ENCODE measurements around the gene KIAA0513. TPM values are rescaled to one million over a fixed set of nuclear protein-coding genes. Genes with fewer than 3 reads are reported as not detected.

KIAA0513 gene
- total and polyA plus RNA-seq, 11 donors = 4.5 to 14.0 (median 9.1) TPM

DNA sequence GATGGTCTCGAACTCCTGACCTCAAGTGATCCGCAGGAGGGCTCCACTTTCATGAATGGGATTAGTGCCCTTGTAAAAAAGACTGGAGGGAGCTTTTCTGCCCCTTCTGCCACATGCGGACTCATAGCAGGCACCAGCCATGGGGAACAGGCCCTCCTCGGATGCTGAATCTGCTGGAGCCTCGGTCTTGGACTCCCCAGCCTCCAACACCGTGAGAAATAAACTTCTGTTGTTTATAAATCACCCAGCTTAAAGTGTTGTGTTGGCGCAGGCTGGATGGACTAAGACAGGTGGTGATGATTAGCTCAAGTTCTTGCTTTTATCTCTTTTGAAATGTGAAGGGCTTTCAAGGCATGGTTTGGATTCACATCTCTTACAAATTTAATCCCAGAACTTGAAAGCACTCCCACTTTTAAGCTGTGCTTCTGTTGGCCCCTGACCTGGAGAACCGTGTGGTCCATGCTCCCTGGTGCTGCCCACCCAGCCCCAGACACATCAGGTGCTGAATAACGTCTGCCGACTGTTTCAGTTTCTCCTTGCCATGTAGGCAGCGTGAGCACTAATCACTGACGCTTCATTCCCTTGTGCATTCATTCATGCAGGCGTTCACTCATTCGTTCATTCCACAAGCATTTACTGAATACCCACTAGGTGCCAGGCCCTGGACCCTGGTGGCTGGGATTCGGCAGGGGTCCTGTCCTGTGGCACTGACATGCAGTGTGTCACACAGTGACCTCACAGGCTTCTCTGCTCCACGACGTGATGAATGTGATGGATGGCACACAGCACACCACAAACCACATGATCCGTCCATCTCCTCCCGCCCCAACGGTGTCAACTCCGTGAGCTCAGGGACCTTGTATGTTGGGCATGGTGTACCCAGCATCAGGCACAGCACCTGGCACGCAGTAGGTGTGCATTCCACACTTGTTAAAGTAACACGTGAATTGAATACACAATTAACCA is 75.8 kb downstream of the KIAA0513 start:
- Histone ChIP-seq H3K9me3 (no peaks in the 10 kb centered on the region), H3K27ac (no peak overlapping the region), H3K4me3 (no peak overlapping the region), H3K36me3 (no peaks in the 10 kb centered on the region), H3K27me3 (no peaks in the 10 kb centered on the region), H3K4me1 (peaks cover 0 to 30% (median 0%) of the 10 kb centered on the region in 12 donors)
- TF ChIP-seq CTCF (IDR thresholded peaks at IDR 0.05) (no peak), POLR2A (IDR thresholded peaks at IDR 0.05) (no peak)
- intact Hi-C loops (cut with DNase I) = loop anchor here in 2 of 10 donors (10.0 kb wide), 2 partner anchors 611 to 621 kb away; no protein-coding TSS in a partner anchor
- 86 to 92% (median 88%) methylated on average over 23 of the region's 23 CpGs for WGBS, 4 donors
- no peak for DNase-seq
- no peak for ATAC-seq

GRCh38 chr16:85104147-85104546 is 76.6 kb downstream of the KIAA0513 start:
- WGBS, 4 donors = 86 to 90% (median 87%) methylated on average over 12 of the region's 12 CpGs
- intact Hi-C loops (cut with DNase I) = loop anchor here in 2 of 10 donors (10.0 kb wide), 2 partner anchors 611 to 621 kb away; no protein-coding TSS in a partner anchor

DNA sequence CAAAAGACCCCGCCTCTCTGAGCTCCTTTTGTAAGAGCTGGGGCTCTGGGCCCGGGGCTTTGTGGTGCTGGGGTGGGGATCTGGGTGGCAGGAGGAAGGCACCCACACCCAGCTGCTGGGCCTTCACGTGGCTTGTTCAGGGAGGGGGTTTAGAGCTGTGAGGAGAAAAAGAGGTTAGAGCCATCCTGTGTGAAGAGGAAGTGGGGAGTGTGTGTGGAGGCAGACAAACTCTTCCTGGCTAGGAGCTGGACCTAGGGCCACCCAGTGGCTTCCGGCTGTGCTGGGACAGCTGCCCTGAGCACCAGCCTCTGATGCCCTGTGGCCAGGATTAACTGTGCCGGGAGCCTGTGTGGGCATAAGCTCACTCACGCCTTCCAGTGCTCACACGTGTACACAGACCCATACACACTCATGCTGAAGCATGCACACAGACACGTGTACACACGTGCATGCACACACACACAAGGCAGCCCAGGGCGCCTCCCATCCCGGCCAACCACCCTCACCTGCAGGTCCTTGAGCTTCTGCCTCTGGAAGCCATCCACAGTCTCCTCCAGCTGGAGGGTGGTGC is 77.3 kb downstream of the KIAA0513 start:
- Histone ChIP-seq H3K9me3 (no peaks in the 10 kb centered on the region), H3K27me3 (no peaks in the 10 kb centered on the region), H3K4me1 (peaks cover 0 to 30% (median 0%) of the 10 kb centered on the region in 12 donors), H3K4me3 (no peak overlapping the region), H3K36me3 (no peaks in the 10 kb centered on the region), H3K27ac (peak overlapping the region in 1 of 12 donors; percentile 28)
- ATAC-seq (peak in 3 of 4 donors; percentile 34 to 57 (median 47)), DNase-seq (no peak)
- TF ChIP-seq POLR2A (IDR thresholded peaks at IDR 0.05) (no peak), CTCF (IDR thresholded peaks at IDR 0.05) (no peak)
- intact Hi-C loops (cut with DNase I) = loop anchor here in 2 of 10 donors (10.0 kb wide), 2 partner anchors 610 to 620 kb away; no protein-coding TSS in a partner anchor
- 68 to 74% (median 71%) methylated on average over 11 of the region's 11 CpGs for WGBS, 4 donors

More at GRCh38 chr16:85104147-85104546, 76.6 kb downstream of the KIAA0513 start:
- Histone ChIP-seq H3K9me3 (no peaks in the 10 kb centered on the region), H3K4me3 (no peak overlapping the region), H3K4me1 (peaks cover 0 to 30% (median 0%) of the 10 kb centered on the region in 12 donors), H3K36me3 (no peaks in the 10 kb centered on the region), H3K27ac (peak overlapping the region in 1 of 12 donors; percentile 28), H3K27me3 (no peaks in the 10 kb centered on the region)
- TF ChIP-seq CTCF (IDR thresholded peaks at IDR 0.05) (no peak), POLR2A (IDR thresholded peaks at IDR 0.05) (no peak)
- DNase-seq = no peak
- no peak for ATAC-seq

- DNase-seq = no peak
- Histone ChIP-seq H3K27ac (peak overlapping the region in 1 of 12 donors; percentile 28), H3K27me3 (no peaks in the 10 kb centered on the region), H3K36me3 (no peaks in the 10 kb centered on the region), H3K4me1 (peaks cover 0 to 30% (median 0%) of the 10 kb centered on the region in 12 donors), H3K9me3 (no peaks in the 10 kb centered on the region), H3K4me3 (no peak overlapping the region)
- no peak for ATAC-seq
- TF ChIP-seq CTCF (IDR thresholded peaks at IDR 0.05) (no peak), POLR2A (IDR thresholded peaks at IDR 0.05) (no peak)
- 81 to 85% (median 83%) methylated on average over 5 of the region's 5 CpGs for WGBS, 4 donors
- intact Hi-C loops (cut with DNase I) = loop anchor here in 2 of 10 donors (10.0 kb wide), 2 partner anchors 609 to 619 kb away; no protein-coding TSS in a partner anchor
These were observed 77.9 kb downstream of the KIAA0513 start for GRCh38 chr16:85105475-85105874.

Data from heart left ventricle (tissue), 16 donors.